NCI-H526 treated with DMSO at 0.1 percent for 48 hours (cell line): ENCODE data around the gene PTBP1.

Experiments used
- DNase-seq: peaks from one replicate; lab custom pipeline; 2025; lab: John Stamatoyannopoulos, UW

The PTBP1 gene

DNA sequence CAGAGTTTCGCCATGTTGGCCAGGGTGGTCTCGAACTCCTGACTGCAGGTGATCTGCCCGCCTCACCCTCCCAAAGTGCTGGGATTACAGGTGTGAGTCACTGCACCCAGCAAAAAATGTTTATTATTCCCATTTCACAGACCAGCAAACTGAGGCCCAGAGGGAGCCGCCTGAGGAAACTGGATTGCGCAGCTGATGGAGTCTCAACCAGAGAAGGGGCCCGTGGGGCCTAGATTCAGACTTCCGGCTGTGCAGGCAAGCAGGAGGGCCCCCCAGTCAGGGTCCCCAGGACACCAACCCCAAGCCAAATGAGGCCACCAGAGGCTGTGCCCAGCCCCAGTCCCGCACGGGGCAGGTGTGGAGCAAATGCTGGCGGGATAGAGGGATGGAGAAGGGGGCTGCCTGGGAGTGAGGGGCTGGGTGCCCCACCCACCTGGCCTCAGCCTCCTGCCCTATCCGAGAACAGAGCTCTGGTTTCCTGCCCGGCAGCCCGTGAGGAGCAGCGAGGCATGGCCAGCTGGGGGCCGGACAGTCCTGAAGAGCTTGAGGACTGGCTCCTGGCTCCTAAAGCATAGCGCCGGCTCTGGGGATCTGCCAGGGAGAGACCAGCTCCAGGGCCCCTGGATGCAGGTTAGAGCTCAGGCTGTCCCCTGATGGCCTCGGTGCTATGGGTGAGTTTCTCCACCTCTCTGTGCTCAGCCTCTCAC, 24.4 kb upstream of the PTBP1 start:
- DNase-seq = no peak

DNA sequence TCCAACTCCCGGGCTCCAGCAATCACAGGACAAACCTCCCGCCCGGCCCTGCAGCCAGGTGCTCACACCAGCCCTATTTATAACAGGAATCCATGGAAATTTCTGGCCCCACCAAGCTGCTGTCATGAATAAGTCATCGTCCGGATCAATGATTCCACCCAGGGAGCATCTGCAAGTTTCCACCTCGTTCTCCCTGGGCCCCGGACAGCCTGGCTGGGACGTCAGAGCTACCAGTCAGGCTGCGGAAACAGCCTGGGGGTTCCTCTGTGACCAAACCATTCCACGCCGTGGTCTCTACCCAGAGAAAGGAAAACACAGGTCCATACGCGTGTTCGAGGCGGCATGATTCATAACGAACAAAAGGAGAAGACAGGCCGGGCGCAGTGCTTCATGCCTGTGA, 20.7 kb upstream of the PTBP1 start:
- no peak for DNase-seq

- DNase-seq = no peak
These were observed 18.2 kb upstream of the PTBP1 start for GRCh38 chr19:778910-779653.

GRCh38 chr19:780935-781334, 16.3 kb upstream of the PTBP1 start:
- no peak for DNase-seq

DNA sequence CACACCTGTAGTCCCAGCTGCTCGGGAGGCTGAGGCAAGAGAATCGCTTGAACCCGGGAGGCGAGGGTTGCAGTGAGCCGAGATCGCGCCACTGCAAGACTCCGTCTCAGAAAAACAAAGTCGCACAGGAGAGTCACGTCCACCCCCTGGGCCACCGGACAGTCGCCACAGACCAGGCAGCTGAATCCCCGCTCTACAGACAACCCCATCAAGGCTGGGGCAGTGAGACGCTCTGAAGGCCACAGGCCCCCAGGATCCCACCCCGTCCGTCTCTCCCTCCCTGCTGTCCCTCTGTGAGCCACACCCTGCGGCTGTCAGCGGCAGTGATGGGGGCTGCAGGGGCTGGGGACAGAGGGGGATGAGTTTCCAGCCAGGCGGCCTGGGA, 15.5 kb upstream of the PTBP1 start:
- DNase-seq = no peak

- DNase-seq = no peak
These were observed 14.9 kb upstream of the PTBP1 start for GRCh38 chr19:782185-782877.

GRCh38 chr19:782878-783668, 14.2 kb upstream of the PTBP1 start:
- no peak for DNase-seq

GRCh38 chr19:784541-784940, 12.7 kb upstream of the PTBP1 start:
- no peak for DNase-seq

DNA sequence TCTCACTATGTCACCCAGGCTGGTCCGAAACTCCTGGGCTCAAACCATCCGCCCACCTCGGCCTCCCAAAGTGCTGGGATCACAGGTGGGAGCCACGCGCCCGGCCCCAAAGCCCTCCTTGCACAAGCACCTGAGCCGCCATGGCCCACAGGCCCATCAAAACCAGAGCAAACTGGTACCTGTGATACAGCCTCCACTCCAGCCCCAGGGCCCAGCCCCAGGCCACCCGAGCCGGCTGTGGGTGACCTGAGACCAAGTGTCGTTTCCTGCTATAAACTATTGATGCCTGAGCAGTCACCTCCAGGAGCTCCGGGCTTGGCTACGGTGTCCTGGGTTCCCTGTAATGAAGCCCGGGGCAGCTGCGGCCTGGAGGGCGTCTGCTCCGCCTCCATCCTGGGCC, 9.7 kb upstream of the PTBP1 start:
- no peak for DNase-seq

GRCh38 chr19:788686-788982, 8.6 kb upstream of the PTBP1 start:
- no peak for DNase-seq

GRCh38 chr19:788983-789700, 8.1 kb upstream of the PTBP1 start:
- DNase-seq = no peak

GRCh38 chr19:789701-790060, 7.6 kb upstream of the PTBP1 start:
- no peak for DNase-seq

- DNase-seq = no peak
These were observed 6.2 kb upstream of the PTBP1 start for GRCh38 chr19:791007-791566.

- DNase-seq = no peak
These were observed 5.5 kb upstream of the PTBP1 start for GRCh38 chr19:791567-792305.

DNA sequence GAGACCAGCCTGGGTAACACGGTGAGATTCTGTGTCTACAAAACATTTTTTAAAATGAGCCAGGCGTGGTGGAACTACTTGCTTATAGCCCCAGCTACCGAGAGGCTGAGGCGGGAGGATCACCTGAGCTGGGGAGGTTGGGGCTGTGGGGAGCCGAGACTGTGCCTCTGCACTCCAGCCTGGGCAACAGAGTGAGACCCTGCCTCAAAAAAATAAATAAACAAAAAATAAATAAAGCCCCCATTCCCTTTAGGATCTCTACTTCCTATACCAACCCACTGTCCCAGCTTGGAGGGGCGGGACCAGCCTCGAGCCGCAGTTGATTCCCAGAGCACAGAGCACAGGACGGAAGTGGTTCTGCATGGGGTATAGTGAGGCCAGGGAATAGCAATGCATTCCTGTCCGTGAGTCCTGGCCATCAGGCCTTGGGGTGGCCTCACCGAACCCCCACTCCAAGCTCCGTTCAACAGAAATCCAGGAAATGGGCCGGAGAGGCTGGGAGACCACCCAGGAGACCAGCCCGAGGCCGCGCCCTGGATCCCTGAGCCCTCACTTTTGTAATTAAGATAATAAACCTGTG, 4.9 kb upstream of the PTBP1 start:
- no peak for DNase-seq

- no peak for DNase-seq
These were observed 3.4 kb upstream of the PTBP1 start for GRCh38 chr19:793806-794205.

- no peak for DNase-seq
These were observed 2.1 kb upstream of the PTBP1 start for GRCh38 chr19:795073-795611.

GRCh38 chr19:795691-796581, 1.3 kb upstream of the PTBP1 start:
- DNase-seq = no peak
